IMR-90 (cell line): ENCODE results near the gene GJC1.

Source experiments
- BHLHE40 ChIP-seq: fragments of 150-350 bp; IDR thresholded peaks from 2 replicates; pipeline ENCODE4 v1.6.1; 2016; ENCODE audit warnings: mild to moderate bottlenecking, low read depth, low read length
- CEBPB ChIP-seq: IDR thresholded peaks from 2 replicates; pipeline ENCODE4 v1.6.1; 2012; ENCODE audit warnings: low read depth, low read length, improper control_type of control experiment
- FOS ChIP-seq: fragments of 150-350 bp; IDR thresholded peaks from 2 replicates; pipeline ENCODE4 v1.6.1; 2016; ENCODE audit warnings: low read depth, low read length
- MAFK ChIP-seq: IDR thresholded peaks from 2 replicates; pipeline ENCODE4 v1.6.1; 2012; ENCODE audit warnings: low read depth, low read length, improper control_type of control experiment
- MAZ ChIP-seq: IDR thresholded peaks from 2 replicates; pipeline ENCODE4 v1.6.1; 2012; ENCODE audit warnings: low read depth, mild to moderate bottlenecking, low read length, improper control_type of control experiment, moderate library complexity, borderline replicate concordance
- POLR2A ChIP-seq: IDR thresholded peaks from 2 replicates; pipeline ENCODE4 v1.6.1; 2012; ENCODE audit warnings: mild to moderate bottlenecking, low read depth, low read length
- RAD21 ChIP-seq: IDR thresholded peaks from 2 replicates; pipeline ENCODE4 v1.6.1; 2012; ENCODE audit warnings: low read length, improper control_type of control experiment
- RCOR1 ChIP-seq: IDR thresholded peaks from 2 replicates; pipeline ENCODE4 v1.6.1; 2012; ENCODE audit warnings: mild to moderate bottlenecking, low read length, improper control_type of control experiment; ENCODE audit not compliant: insufficient replicate concordance
- RFX5 ChIP-seq: IDR thresholded peaks from 2 replicates; pipeline ENCODE4 v1.8.0; 2012; ENCODE audit warnings: low read depth, mild to moderate bottlenecking, low read length, moderate library complexity
- SMC3 ChIP-seq: fragments of 150-350 bp; IDR thresholded peaks from 2 replicates; pipeline ENCODE4 v1.6.1; 2016; ENCODE audit warnings: low read depth, mild to moderate bottlenecking, antibody characterized with exemption, low read length, moderate library complexity
- TF ChIP-seq, protein P1 (sequence below): conservative IDR thresholded peaks from 2 replicates; pipeline ENCODE4 v1.5.1; 2012; ENCODE audit warnings: mild to moderate bottlenecking, low read depth, low read length, improper control_type of control experiment

GRCh38 chr17:44872131-44872768, 42.2 kb upstream of the GJC1 start:
- TF ChIP-seq, protein P1, sequence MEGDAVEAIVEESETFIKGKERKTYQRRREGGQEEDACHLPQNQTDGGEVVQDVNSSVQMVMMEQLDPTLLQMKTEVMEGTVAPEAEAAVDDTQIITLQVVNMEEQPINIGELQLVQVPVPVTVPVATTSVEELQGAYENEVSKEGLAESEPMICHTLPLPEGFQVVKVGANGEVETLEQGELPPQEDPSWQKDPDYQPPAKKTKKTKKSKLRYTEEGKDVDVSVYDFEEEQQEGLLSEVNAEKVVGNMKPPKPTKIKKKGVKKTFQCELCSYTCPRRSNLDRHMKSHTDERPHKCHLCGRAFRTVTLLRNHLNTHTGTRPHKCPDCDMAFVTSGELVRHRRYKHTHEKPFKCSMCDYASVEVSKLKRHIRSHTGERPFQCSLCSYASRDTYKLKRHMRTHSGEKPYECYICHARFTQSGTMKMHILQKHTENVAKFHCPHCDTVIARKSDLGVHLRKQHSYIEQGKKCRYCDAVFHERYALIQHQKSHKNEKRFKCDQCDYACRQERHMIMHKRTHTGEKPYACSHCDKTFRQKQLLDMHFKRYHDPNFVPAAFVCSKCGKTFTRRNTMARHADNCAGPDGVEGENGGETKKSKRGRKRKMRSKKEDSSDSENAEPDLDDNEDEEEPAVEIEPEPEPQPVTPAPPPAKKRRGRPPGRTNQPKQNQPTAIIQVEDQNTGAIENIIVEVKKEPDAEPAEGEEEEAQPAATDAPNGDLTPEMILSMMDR: no peak
- TF ChIP-seq SMC3: no peak
- no peak for TF ChIP-seq POLR2A
- TF ChIP-seq FOS: no peak
- TF ChIP-seq RCOR1: no peak
- TF ChIP-seq RFX5: no peak
- no peak for TF ChIP-seq RAD21
- TF ChIP-seq BHLHE40: no peak
- no peak for TF ChIP-seq CEBPB
- TF ChIP-seq MAZ: no peak
- TF ChIP-seq MAFK: no peak
